Ectodermal cell (in vitro differentiated cells): Measurements from ENCODE around the gene TMEM126B.
A peak's percentile ranks its signal among the peaks of the same experiment; 100 is the strongest.
"Not testable (repeated sequence)": the region's sequence is repeated elsewhere in the genome, so short reads cannot be mapped to it uniquely, and the experiment has no call there.

Experiments used
- H3K27ac ChIP-seq: 2 replicates; pipeline ENCODE4 v1.7.0; 2013; ENCODE audit warnings: mild to moderate bottlenecking, low read depth, low read length; ENCODE audit not compliant: insufficient read depth, poor library complexity, severe bottlenecking
- H3K27me3 ChIP-seq: 2 replicates; pipeline ENCODE4 v1.7.0; 2013; ENCODE audit warnings: mild to moderate bottlenecking, low read length; ENCODE audit not compliant: insufficient read depth, control insufficient read depth, poor library complexity, severe bottlenecking
- H3K36me3 ChIP-seq: one replicate; pipeline ENCODE4 v1.7.0; 2013; ENCODE audit warnings: low read length; ENCODE audit not compliant: control insufficient read depth, insufficient read depth
- H3K4me1 ChIP-seq: one replicate; pipeline ENCODE4 v1.7.0; 2013; ENCODE audit warnings: low read length; ENCODE audit not compliant: control insufficient read depth, insufficient read depth
- H3K4me3 ChIP-seq: 2 replicates; pipeline ENCODE4 v1.7.0; 2013; ENCODE audit warnings: low read depth, low read length, control low read depth; ENCODE audit not compliant: insufficient read depth
- H3K9me3 ChIP-seq: 2 replicates; pipeline ENCODE4 v1.7.0; 2013; ENCODE audit warnings: mild to moderate bottlenecking, low read length, moderate library complexity; ENCODE audit not compliant: control insufficient read depth
- WGBS, 2 experiments: methylation state at CpG; one replicate each; pipeline ENCODE4 v1.1.7; 2013; ENCODE audit warnings: missing lambda C conversion rate in 2 of 2; 5-methylcytosine and 5-hydroxymethylcytosine counted together

TMEM126B gene

DNA sequence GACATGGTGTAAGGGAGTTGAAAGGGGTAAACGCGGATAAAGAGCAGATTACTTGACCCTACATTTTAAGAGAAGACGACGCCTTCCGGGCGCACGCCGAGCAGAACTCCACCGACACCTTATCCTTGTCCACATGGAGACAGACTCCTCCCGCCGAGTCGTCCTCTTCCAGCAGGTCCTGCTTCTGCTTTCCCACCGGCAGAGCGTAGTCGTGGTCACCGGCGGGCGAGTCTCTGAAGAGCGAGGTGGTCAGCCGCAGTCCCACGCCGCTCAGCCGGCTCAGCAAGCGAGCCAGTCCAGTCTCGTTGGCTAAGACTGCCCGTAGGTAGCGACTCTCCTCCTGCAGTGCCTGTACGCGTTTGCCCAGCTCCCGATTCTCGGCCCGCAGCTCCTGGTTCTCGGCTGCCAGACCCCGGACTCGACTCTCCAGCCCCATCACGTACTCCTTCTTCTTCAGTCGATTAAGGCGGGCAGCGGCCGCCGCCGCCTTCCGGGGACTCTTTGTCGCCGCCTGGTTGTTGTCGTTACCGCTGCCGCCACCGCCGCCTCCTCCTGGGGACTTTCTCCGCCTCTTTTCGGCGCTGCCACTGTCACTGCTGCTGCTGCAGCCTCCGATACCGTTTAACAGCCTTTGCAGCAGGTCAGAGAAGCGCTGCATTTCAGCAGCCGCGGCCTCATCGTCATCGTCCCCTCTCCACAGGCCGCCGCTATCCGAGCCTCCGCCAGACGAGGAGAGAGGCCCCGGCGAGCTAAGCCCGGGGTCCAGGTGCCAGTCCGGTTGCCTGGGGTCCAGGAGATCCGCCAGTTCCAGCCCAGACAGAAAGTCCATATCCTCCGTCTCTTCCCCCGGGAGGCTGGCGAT is 35.6 kb downstream of the TMEM126B start:
- Histone ChIP-seq H3K27me3 (no peaks in the 10 kb centered on the region), H3K9me3 (no peaks in the 10 kb centered on the region), H3K36me3 (no peaks in the 10 kb centered on the region), H3K27ac (peak overlapping the region; percentile 98), H3K4me1 (no peaks in the 10 kb centered on the region), H3K4me3 (peak overlapping the region; percentile 99)
- 0% methylated on average over 73 of the region's 73 CpGs for WGBS, 2 experiments

DNA sequence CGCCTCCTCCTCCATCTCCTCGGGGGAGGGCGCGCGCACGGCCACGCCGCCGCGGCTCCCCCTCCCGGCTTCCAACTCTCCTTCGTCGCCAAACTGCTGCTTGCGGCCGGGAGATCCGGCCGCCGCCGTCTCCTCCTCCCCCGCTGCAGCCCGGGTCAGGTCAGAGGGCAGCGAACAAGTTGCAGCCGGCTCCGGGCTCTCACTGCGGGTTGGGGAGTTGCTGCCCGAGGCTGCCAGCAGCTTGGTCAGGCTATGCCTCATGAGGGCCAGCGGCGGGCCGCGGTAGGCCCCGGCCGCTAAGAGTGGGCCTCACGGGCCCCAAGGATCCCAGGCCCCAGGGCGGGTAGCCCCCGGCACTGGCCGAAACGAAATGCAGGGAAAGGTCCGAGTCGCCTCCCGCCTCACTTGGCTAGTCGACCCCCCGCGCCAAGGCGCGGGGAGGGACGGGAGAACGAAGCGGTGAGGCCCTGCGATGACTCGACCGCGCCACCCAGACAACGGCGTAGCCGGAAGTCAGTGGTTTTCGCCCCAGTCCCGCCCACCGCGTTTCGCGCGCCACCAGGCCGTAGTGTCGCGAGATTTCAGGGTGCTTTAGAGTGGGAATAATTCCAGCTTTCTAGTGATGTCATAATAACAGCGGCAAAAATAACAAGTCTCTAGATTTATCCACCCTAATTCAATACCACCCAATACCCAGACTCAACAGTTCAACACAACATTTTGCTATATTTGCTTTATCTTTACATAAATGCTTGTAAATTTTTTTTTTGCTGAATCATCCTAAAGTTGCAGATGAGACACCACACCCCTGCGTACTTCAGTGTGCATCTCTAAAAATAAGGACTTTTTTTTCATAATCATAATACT is 36.5 kb downstream of the TMEM126B start, which contains the start of gene CREBZF:
Gene CREBZF, minus strand, starts transcription at position 515 of the 867 bp plus-strand sequence. Its CDS starts 254 bp downstream, at position 261.
- H3K36me3 ChIP-seq: no peaks in the 10 kb centered on the region
- peak within 1 kb of the TSS; percentile 99 for H3K4me3 ChIP-seq
- peak within 1 kb of the TSS; percentile 98 for H3K27ac ChIP-seq
- WGBS, 2 experiments: 1 to 2% methylated on average over 67 of the region's 67 CpGs
- H3K9me3 ChIP-seq: no peaks in the 10 kb centered on the region
- no peaks in the 10 kb centered on the region for H3K27me3 ChIP-seq
- H3K4me1 ChIP-seq: no peaks in the 10 kb centered on the region

DNA sequence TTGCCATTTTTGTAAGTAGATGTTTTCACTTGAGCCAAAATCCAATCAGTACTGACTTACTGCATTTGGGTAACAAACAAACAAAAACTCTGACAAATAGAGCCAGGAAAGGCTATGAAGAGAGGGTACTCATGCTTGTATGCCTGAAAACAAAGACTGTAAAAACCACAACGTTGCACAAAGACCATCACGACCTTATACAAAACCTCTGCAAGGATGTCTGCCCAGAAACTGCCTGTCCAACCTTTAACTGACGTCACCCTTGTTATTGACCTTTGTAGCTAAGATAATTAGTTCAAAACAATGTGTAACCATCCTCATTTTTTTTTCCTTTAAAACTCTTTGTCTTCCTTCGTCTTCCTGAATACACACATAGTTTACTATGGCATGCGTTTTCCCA is 37.3 kb downstream of the TMEM126B start:
- WGBS, 2 experiments: 87 to 89% methylated on average over 5 of the region's 5 CpGs
- Histone ChIP-seq H3K4me3 (no peak overlapping the region), H3K9me3 (no peaks in the 10 kb centered on the region), H3K4me1 (no peaks in the 10 kb centered on the region), H3K27me3 (no peaks in the 10 kb centered on the region), H3K36me3 (no peaks in the 10 kb centered on the region), H3K27ac (peak overlapping the region; percentile 98)

DNA sequence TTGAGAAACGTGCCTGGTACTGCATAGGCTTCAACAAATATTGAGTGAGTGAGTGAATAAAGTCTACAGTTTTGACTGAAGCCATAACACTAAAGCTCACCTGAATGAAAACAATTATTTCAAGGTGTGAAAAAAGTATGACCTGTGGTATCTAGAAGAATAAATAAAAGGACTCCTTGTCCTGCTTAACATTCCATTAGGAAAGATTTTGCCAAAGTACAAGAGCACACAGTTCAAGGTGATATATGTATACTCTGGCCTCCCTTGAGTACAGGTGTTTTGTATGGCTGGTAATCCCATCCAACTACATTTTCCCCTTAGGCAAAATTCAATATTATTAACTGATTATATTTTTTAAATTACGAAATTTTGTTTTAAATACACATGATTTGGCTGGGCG is 38.3 kb downstream of the TMEM126B start:
- no peak overlapping the region for H3K27ac ChIP-seq
- H3K4me1 ChIP-seq: no peaks in the 10 kb centered on the region
- no peaks in the 10 kb centered on the region for H3K27me3 ChIP-seq
- 93 to 99% methylated on average over 3 of the region's 3 CpGs for WGBS, 2 experiments
- H3K36me3 ChIP-seq: no peaks in the 10 kb centered on the region
- H3K9me3 ChIP-seq: no peaks in the 10 kb centered on the region
- no peak overlapping the region for H3K4me3 ChIP-seq

DNA sequence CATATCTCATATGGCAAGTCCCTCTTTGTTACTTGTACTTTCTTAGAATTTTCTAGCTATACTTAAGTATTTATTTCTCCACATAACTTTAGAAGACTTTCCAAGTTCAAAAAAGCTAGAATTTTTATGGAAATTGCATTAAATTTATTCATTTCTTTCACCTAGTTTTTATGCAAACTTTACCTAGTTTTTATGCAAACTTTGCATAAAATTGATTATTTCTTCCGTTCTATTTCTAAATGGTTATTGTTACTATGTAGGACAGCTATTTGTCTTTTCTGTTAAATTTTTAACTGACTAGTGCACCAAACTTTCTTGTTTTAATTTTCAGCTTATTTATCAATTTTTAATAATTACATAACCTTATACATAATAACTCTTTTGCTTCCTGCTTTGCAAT is 39.8 kb downstream of the TMEM126B start:
- no peaks in the 10 kb centered on the region for H3K9me3 ChIP-seq
- no peaks in the 10 kb centered on the region for H3K4me1 ChIP-seq
- H3K27ac ChIP-seq: no peak overlapping the region
- H3K4me3 ChIP-seq: no peak overlapping the region
- no CpG with 5 or more reads among the region's 1 CpG for WGBS, 2 experiments
- no peaks in the 10 kb centered on the region for H3K27me3 ChIP-seq
- H3K36me3 ChIP-seq: no peaks in the 10 kb centered on the region

DNA sequence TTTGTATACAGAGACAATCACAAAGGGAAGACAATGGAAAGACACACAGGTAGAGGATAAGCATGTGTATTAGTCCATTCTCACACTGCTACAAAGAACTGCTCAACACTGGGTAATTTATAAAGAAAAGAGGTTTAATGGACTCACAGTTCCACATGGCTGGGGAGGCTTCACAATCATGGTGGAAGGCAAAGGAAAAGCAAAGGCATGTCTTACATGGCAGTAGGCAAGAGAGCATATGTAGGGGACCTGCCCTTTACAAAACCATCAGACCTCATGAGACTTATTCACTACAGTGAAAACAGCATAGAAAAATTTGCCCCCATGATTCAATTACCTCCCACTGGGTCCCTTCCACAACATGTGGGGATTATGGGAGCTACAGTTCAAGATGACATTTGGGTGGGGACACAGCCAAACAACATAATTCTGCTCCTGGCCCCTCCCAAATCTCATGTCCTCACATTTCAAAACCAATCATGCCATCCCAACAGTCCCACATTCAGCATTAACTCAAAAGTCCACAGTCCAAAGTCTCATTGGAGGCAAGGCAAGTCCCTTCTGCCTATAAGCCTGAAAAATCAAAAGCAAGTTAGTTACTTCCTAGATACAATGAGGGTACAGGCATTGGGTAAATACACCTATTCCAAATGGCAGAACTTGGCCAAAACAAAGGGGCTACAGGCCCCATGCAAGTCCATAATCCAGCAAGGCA is 42.7 kb downstream of the TMEM126B start:
- H3K4me1 ChIP-seq, H3K4me3 ChIP-seq, H3K9me3 ChIP-seq, H3K27ac ChIP-seq, H3K27me3 ChIP-seq, H3K36me3 ChIP-seq: not testable (repeated sequence)

DNA sequence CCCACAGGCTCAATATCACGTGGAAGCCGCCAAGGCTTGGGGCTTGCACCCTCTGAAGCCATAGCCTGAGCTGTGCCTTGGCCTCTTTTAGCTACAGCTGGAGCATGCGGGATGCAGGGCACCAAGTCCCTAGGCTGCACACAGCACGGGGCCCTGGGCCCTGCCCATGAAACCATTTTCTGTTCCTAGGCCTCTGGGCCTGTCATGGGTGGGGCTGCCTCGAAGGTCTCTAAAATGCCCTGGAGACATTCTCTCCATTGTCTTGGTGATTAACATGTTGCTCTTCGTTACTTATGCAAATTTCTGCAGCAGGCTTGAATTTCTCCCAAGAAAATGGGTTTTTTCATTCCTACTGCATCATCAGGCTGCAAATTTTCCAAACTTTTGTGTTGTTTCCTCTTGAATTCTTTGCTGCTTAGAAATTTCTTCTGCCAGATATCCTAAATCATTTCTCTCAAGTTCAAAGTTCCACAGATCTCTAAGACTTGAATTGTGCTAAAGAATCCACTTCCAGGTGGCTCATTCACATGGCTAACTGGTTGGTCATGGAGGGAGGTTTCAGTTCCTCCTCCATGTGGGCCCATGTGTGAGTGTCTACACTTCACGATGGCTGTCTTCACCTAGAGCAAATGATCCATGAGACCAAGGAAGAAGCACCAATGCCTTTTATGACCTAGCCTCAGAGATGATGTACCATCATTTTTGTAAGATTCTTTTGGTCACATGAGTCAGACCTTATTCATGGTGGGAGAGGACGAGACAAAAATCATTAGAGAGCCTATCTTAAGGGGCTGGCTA is 43.9 kb downstream of the TMEM126B start:
- WGBS, 2 experiments: 82 to 87% methylated on average over 8 of the region's 8 CpGs
- H3K36me3 ChIP-seq: no peaks in the 10 kb centered on the region
- no peak overlapping the region for H3K4me3 ChIP-seq
- H3K27ac ChIP-seq: no peak overlapping the region
- H3K9me3 ChIP-seq: no peaks in the 10 kb centered on the region
- H3K27me3 ChIP-seq: no peaks in the 10 kb centered on the region
- H3K4me1 ChIP-seq: no peaks in the 10 kb centered on the region

DNA sequence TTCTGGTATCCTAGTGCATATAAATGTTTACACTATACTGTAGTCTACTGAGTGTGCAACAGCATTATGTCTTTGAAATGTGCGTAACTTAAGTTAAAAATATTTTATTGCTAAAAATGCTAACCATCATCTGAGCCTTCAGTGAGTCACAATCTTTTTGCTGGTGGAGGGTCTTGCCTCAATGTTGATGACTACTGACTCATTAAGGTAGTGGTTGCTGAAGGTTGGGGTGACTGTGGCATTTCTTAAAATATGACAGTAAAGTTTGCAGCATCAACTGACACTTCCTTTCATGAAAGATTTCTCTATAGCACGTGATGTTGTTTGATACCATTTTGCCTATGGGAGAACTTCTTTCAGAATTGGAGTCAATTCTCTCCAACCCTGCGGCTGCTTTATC is 45.0 kb downstream of the TMEM126B start:
- Histone ChIP-seq H3K27ac (no peak overlapping the region), H3K4me1 (no peaks in the 10 kb centered on the region), H3K9me3 (no peaks in the 10 kb centered on the region), H3K36me3 (no peaks in the 10 kb centered on the region), H3K4me3 (no peak overlapping the region), H3K27me3 (no peaks in the 10 kb centered on the region)
- 96 to 100% methylated on average over 3 of the region's 3 CpGs for WGBS, 2 experiments

DNA sequence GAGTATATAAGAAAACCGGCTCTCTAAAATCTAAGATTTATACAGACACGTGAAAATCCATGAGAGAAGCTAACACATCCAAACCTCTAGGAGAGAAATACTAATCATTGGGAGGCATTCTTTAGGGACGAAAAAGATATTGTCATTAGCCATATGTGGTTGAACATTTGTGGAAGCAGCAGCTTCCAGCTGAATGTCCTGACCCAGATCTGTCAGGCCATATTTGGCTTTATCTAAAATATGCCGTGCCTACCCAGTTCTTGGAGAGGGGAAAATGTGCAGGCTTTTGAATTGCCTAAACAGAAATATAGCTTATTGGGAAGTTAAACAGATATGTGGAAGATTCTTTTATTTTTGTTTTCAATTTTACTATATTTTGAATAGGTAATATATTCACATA is 51.2 kb downstream of the TMEM126B start:
- Histone ChIP-seq H3K9me3 (no peaks in the 10 kb centered on the region), H3K4me1 (peaks cover 2% of the 10 kb centered on the region), H3K4me3 (no peak overlapping the region), H3K27me3 (no peaks in the 10 kb centered on the region), H3K27ac (no peak overlapping the region), H3K36me3 (no peaks in the 10 kb centered on the region)
- WGBS, 2 experiments: 76 to 81% methylated on average over 4 of the region's 4 CpGs
